ENCODE measurements around the gene GPR142.

GPR142 gene

GRCh38 chr17:74367206-74367605, at the start of gene GPR142:
Gene GPR142 (plus strand): TSS chr17:74367506. CDS start chr17:74369541, 2,035 bp downstream.
- Histone ChIP-seq H3K4me3 (ENCODE audit: low read depth, low read length) (no peak within 1 kb of the TSS), H3K27ac (ENCODE audit: low read depth, low read length) (no peak within 1 kb of the TSS), H3K9ac (ENCODE audit: low read depth, low read length) (no peak within 1 kb of the TSS), H3K27me3 (ENCODE audit: control insufficient read depth, insufficient read depth, low read length) (no peaks in the 10 kb centered on the region), H3K9me3 (ENCODE audit: control insufficient read depth, insufficient read depth, low read length) (no peaks in the 10 kb centered on the region), H3K36me3 (ENCODE audit: control insufficient read depth, insufficient read depth, low read length) (no peaks in the 10 kb centered on the region), H3K4me1 (ENCODE audit: control insufficient read depth, insufficient read depth, low read length) (peaks cover 11% of the 10 kb centered on the region; the same call in 1 of the 2 replicates)

GRCh38 chr17:74318391-74318790, 48.9 kb upstream of the GPR142 start:
- Histone ChIP-seq H3K9ac (ENCODE audit: low read depth, low read length) (no peak overlapping the region), H3K4me3 (ENCODE audit: low read depth, low read length) (no peak overlapping the region), H3K27me3 (ENCODE audit: control insufficient read depth, insufficient read depth, low read length) (no peaks in the 10 kb centered on the region), H3K27ac (ENCODE audit: low read depth, low read length) (no peak overlapping the region), H3K9me3 (ENCODE audit: control insufficient read depth, insufficient read depth, low read length) (no peaks in the 10 kb centered on the region), H3K36me3 (ENCODE audit: control insufficient read depth, insufficient read depth, low read length) (no peaks in the 10 kb centered on the region), H3K4me1 (ENCODE audit: control insufficient read depth, insufficient read depth, low read length) (no peaks in the 10 kb centered on the region)

GRCh38 chr17:74324521-74324920, 42.8 kb upstream of the GPR142 start:
- H3K36me3 ChIP-seq (ENCODE audit: control insufficient read depth, insufficient read depth, low read length) = no peaks in the 10 kb centered on the region
- H3K9me3 ChIP-seq (ENCODE audit: control insufficient read depth, insufficient read depth, low read length) = no peaks in the 10 kb centered on the region
- no peak overlapping the region for H3K4me3 ChIP-seq (ENCODE audit: low read depth, low read length)
- peaks cover 38% of the 10 kb centered on the region for H3K27me3 ChIP-seq (ENCODE audit: control insufficient read depth, insufficient read depth, low read length)
- H3K4me1 ChIP-seq (ENCODE audit: control insufficient read depth, insufficient read depth, low read length) = no peaks in the 10 kb centered on the region; the same call in 1 of the 2 replicates
- H3K27ac ChIP-seq (ENCODE audit: low read depth, low read length) = no peak overlapping the region
- no peak overlapping the region for H3K9ac ChIP-seq (ENCODE audit: low read depth, low read length)

GRCh38 chr17:74325376-74325742, 41.9 kb upstream of the GPR142 start:
- no peak overlapping the region for H3K9ac ChIP-seq (ENCODE audit: low read depth, low read length)
- H3K36me3 ChIP-seq (ENCODE audit: control insufficient read depth, insufficient read depth, low read length) = no peaks in the 10 kb centered on the region
- H3K9me3 ChIP-seq (ENCODE audit: control insufficient read depth, insufficient read depth, low read length) = no peaks in the 10 kb centered on the region
- peak overlapping the region; percentile 52 for H3K4me3 ChIP-seq (ENCODE audit: low read depth, low read length)
- H3K27me3 ChIP-seq (ENCODE audit: control insufficient read depth, insufficient read depth, low read length) = peaks cover 38% of the 10 kb centered on the region
- no peak overlapping the region for H3K27ac ChIP-seq (ENCODE audit: low read depth, low read length)
- H3K4me1 ChIP-seq (ENCODE audit: control insufficient read depth, insufficient read depth, low read length) = no peaks in the 10 kb centered on the region; the same call in 1 of the 2 replicates

- Histone ChIP-seq H3K4me3 (ENCODE audit: low read depth, low read length) (peak within 1 kb of the TSS; percentile 70), H3K4me1 (ENCODE audit: control insufficient read depth, insufficient read depth, low read length) (no peaks in the 10 kb centered on the region; the same call in 1 of the 2 replicates), H3K9ac (ENCODE audit: low read depth, low read length) (no peak within 1 kb of the TSS), H3K27me3 (ENCODE audit: control insufficient read depth, insufficient read depth, low read length) (peaks cover 38% of the 10 kb centered on the region), H3K36me3 (ENCODE audit: control insufficient read depth, insufficient read depth, low read length) (no peaks in the 10 kb centered on the region), H3K27ac (ENCODE audit: low read depth, low read length) (no peak within 1 kb of the TSS), H3K9me3 (ENCODE audit: control insufficient read depth, insufficient read depth, low read length) (no peaks in the 10 kb centered on the region)
Measured at GRCh38 chr17:74325743-74326379, 41.4 kb upstream of the GPR142 start, which contains the start of gene KIF19. Gene KIF19 (plus strand): TSS chr17:74326226. CDS start chr17:74326350, 124 bp downstream.

GRCh38 chr17:74326506-74326905, 40.8 kb upstream of the GPR142 start:
- Histone ChIP-seq H3K36me3 (ENCODE audit: control insufficient read depth, insufficient read depth, low read length) (no peaks in the 10 kb centered on the region), H3K9ac (ENCODE audit: low read depth, low read length) (no peak overlapping the region), H3K27ac (ENCODE audit: low read depth, low read length) (no peak overlapping the region), H3K27me3 (ENCODE audit: control insufficient read depth, insufficient read depth, low read length) (peaks cover 38% of the 10 kb centered on the region), H3K4me1 (ENCODE audit: control insufficient read depth, insufficient read depth, low read length) (no peaks in the 10 kb centered on the region; the same call in 1 of the 2 replicates), H3K4me3 (ENCODE audit: low read depth, low read length) (peak overlapping the region; percentile 70), H3K9me3 (ENCODE audit: control insufficient read depth, insufficient read depth, low read length) (no peaks in the 10 kb centered on the region)

- H3K9me3 ChIP-seq (ENCODE audit: control insufficient read depth, insufficient read depth, low read length) = no peaks in the 10 kb centered on the region
- no peak overlapping the region for H3K27ac ChIP-seq (ENCODE audit: low read depth, low read length)
- H3K27me3 ChIP-seq (ENCODE audit: control insufficient read depth, insufficient read depth, low read length) = peaks cover 38% of the 10 kb centered on the region
- H3K36me3 ChIP-seq (ENCODE audit: control insufficient read depth, insufficient read depth, low read length) = no peaks in the 10 kb centered on the region
- H3K4me1 ChIP-seq (ENCODE audit: control insufficient read depth, insufficient read depth, low read length) = peaks cover 6% of the 10 kb centered on the region; the same call in 1 of the 2 replicates
- H3K4me3 ChIP-seq (ENCODE audit: low read depth, low read length) = no peak overlapping the region
- no peak overlapping the region for H3K9ac ChIP-seq (ENCODE audit: low read depth, low read length)
Measured at GRCh38 chr17:74328487-74328886, 38.8 kb upstream of the GPR142 start.

GRCh38 chr17:74329378-74329777, 37.9 kb upstream of the GPR142 start:
- Histone ChIP-seq H3K4me1 (ENCODE audit: control insufficient read depth, insufficient read depth, low read length) (peaks cover 6% of the 10 kb centered on the region; the same call in 1 of the 2 replicates), H3K4me3 (ENCODE audit: low read depth, low read length) (no peak overlapping the region), H3K9me3 (ENCODE audit: control insufficient read depth, insufficient read depth, low read length) (peaks cover 4% of the 10 kb centered on the region; the same call in 1 of the 2 replicates), H3K9ac (ENCODE audit: low read depth, low read length) (no peak overlapping the region), H3K27ac (ENCODE audit: low read depth, low read length) (no peak overlapping the region), H3K27me3 (ENCODE audit: control insufficient read depth, insufficient read depth, low read length) (peaks cover 36% of the 10 kb centered on the region), H3K36me3 (ENCODE audit: control insufficient read depth, insufficient read depth, low read length) (no peaks in the 10 kb centered on the region)

GRCh38 chr17:74330446-74330845, 36.9 kb upstream of the GPR142 start:
- H3K27ac ChIP-seq (ENCODE audit: low read depth, low read length) = no peak overlapping the region
- H3K27me3 ChIP-seq (ENCODE audit: control insufficient read depth, insufficient read depth, low read length) = peaks cover 26% of the 10 kb centered on the region
- H3K36me3 ChIP-seq (ENCODE audit: control insufficient read depth, insufficient read depth, low read length) = no peaks in the 10 kb centered on the region
- peaks cover 11% of the 10 kb centered on the region for H3K9me3 ChIP-seq (ENCODE audit: control insufficient read depth, insufficient read depth, low read length)
- H3K4me1 ChIP-seq (ENCODE audit: control insufficient read depth, insufficient read depth, low read length) = peaks cover 12% of the 10 kb centered on the region; the same call in 1 of the 2 replicates
- H3K4me3 ChIP-seq (ENCODE audit: low read depth, low read length) = no peak overlapping the region
- H3K9ac ChIP-seq (ENCODE audit: low read depth, low read length) = no peak overlapping the region

GRCh38 chr17:74332017-74332650, 35.2 kb upstream of the GPR142 start:
- Histone ChIP-seq H3K27ac (ENCODE audit: low read depth, low read length) (no peak overlapping the region), H3K27me3 (ENCODE audit: control insufficient read depth, insufficient read depth, low read length) (peaks cover 10% of the 10 kb centered on the region), H3K4me3 (ENCODE audit: low read depth, low read length) (no peak overlapping the region), H3K9ac (ENCODE audit: low read depth, low read length) (no peak overlapping the region), H3K9me3 (ENCODE audit: control insufficient read depth, insufficient read depth, low read length) (peaks cover 11% of the 10 kb centered on the region), H3K4me1 (ENCODE audit: control insufficient read depth, insufficient read depth, low read length) (peaks cover 15% of the 10 kb centered on the region; the same call in 1 of the 2 replicates), H3K36me3 (ENCODE audit: control insufficient read depth, insufficient read depth, low read length) (no peaks in the 10 kb centered on the region)

GRCh38 chr17:74332763-74333283, 34.5 kb upstream of the GPR142 start:
- H3K9ac ChIP-seq (ENCODE audit: low read depth, low read length) = no peak overlapping the region

More at GRCh38 chr17:74332763-74333283, 34.5 kb upstream of the GPR142 start:
- H3K4me1 ChIP-seq (ENCODE audit: control insufficient read depth, insufficient read depth, low read length) = peaks cover 15% of the 10 kb centered on the region; the same call in 1 of the 2 replicates
- H3K9me3 ChIP-seq (ENCODE audit: control insufficient read depth, insufficient read depth, low read length) = peaks cover 11% of the 10 kb centered on the region
- no peak overlapping the region for H3K4me3 ChIP-seq (ENCODE audit: low read depth, low read length)
- peaks cover 3% of the 10 kb centered on the region for H3K27me3 ChIP-seq (ENCODE audit: control insufficient read depth, insufficient read depth, low read length)
- no peaks in the 10 kb centered on the region for H3K36me3 ChIP-seq (ENCODE audit: control insufficient read depth, insufficient read depth, low read length)
- H3K27ac ChIP-seq (ENCODE audit: low read depth, low read length) = no peak overlapping the region

Data from HUES48 (cell line).